IMR-90 (cell line): Measurements from ENCODE around the gene FOXL1. TPM values are rescaled to one million over a fixed set of nuclear protein-coding genes. Genes with fewer than 3 reads are reported as not detected.

Experiments
- ATAC-seq: fragments of 200-7000 bp; cut with Tn5 transposase; 2 replicates; pipeline ENCODE4 v1.9.1; 2020; ENCODE audit warnings: low read depth, mild to moderate bottlenecking, moderate library complexity
- BruUV-seq: library from RNA; stranded (reverse); fragments of 400-500 nt; replicated peaks from 2 replicates; lab custom pipeline; 2021; lab: Mats Ljungman, UMichigan
- CTCF ChIA-PET: fragments of 300-600 bp; formaldehyde crosslinking; extraction: SDS; loops from one replicate; lab custom pipeline; 2021; ENCODE audit warnings: antibody characterized with exemption; lab: Yijun Ruan, JAX
- POLR2A ChIA-PET: fragments of 300-600 bp; sonication (Branson Sonifier 250); formaldehyde crosslinking; loops from one replicate; lab custom pipeline; 2022; ENCODE audit warnings: antibody characterized with exemption; ENCODE audit not compliant: unreplicated experiment; lab: Charles Lee
- DNase-seq: peaks from one replicate; pipeline ENCODE4 v3.0.0; 2013
- H2AFZ ChIP-seq: replicated peaks from 2 replicates; pipeline ENCODE3; 2013; ENCODE audit warnings: low read length, mild to moderate bottlenecking; ENCODE audit not compliant: poor library complexity
- H2AK5ac ChIP-seq: 2 replicates; pipeline ENCODE4 v1.6.1; 2013; ENCODE audit warnings: low read depth, low read length, inconsistent platforms
- H2AK9ac ChIP-seq: replicated peaks from 2 replicates; pipeline ENCODE3; 2013; ENCODE audit warnings: mild to moderate bottlenecking, low read depth, low read length, moderate library complexity; ENCODE audit not compliant: poor library complexity
- H2BK120ac ChIP-seq: 2 replicates; pipeline ENCODE4 v1.6.1; 2013; ENCODE audit warnings: low read depth, low read length, inconsistent platforms
- H2BK15ac ChIP-seq: 3 replicates; pipeline ENCODE4 v1.6.1; 2013; ENCODE audit warnings: low read depth, low read length, inconsistent platforms
- H2BK20ac ChIP-seq: 2 replicates; pipeline ENCODE4 v1.6.1; 2013; ENCODE audit warnings: low read depth, mild to moderate bottlenecking, inconsistent platforms, low read length, moderate library complexity
- H2BK5ac ChIP-seq: 2 replicates; pipeline ENCODE4 v1.6.1; 2013; ENCODE audit warnings: mild to moderate bottlenecking, low read depth, low read length, inconsistent platforms; ENCODE audit not compliant: poor library complexity, severe bottlenecking
- H3K14ac ChIP-seq: replicated peaks from 2 replicates; pipeline ENCODE4 v1.6.1; 2013; ENCODE audit warnings: low read depth, low read length, inconsistent platforms
- H3K18ac ChIP-seq: 2 replicates; pipeline ENCODE4 v1.6.1; 2013; ENCODE audit warnings: low read depth, low read length, control low read depth
- H3K23ac ChIP-seq: 2 replicates; pipeline ENCODE4 v1.6.1; 2013; ENCODE audit warnings: low read depth, low read length, inconsistent platforms
- H3K27ac ChIP-seq: 2 replicates; pipeline ENCODE4 v1.5.1; 2013; ENCODE audit warnings: mild to moderate bottlenecking, control low read depth, low read length; ENCODE audit not compliant: insufficient read depth
- H3K27me3 ChIP-seq: 2 replicates; pipeline ENCODE4 v1.6.1; 2013; ENCODE audit warnings: low read length; ENCODE audit not compliant: control insufficient read depth, insufficient read depth
- H3K36me3 ChIP-seq: 2 replicates; pipeline ENCODE4 v1.6.1; 2013; ENCODE audit warnings: low read length, mixed read lengths; ENCODE audit not compliant: control insufficient read depth, insufficient read depth
- H3K4ac ChIP-seq: 2 replicates; pipeline ENCODE4 v1.6.1; 2013; ENCODE audit warnings: low read depth, low read length, inconsistent platforms
- H3K4me1 ChIP-seq: 2 replicates; pipeline ENCODE4 v1.6.1; 2013; ENCODE audit warnings: low read length, mixed read lengths; ENCODE audit not compliant: control insufficient read depth, insufficient read depth
- H3K4me2 ChIP-seq: 2 replicates; pipeline ENCODE4 v1.6.1; 2013; ENCODE audit warnings: low read depth, mild to moderate bottlenecking, control low read depth, low read length, moderate library complexity
- H3K4me3 ChIP-seq: 2 replicates; pipeline ENCODE4 v1.5.1; 2013; ENCODE audit warnings: low read depth, mild to moderate bottlenecking, control low read depth, low read length, moderate library complexity; ENCODE audit not compliant: insufficient read depth
- H3K56ac ChIP-seq: 2 replicates; pipeline ENCODE4 v1.6.1; 2013; ENCODE audit warnings: low read length, inconsistent platforms; ENCODE audit not compliant: insufficient read depth; ENCODE audit errors: extremely low read depth
- H3K79me1 ChIP-seq, 2 experiments: 2 replicates each; pipeline ENCODE4 v1.6.1; 2013; ENCODE audit warnings: low read length in 2 of 2, inconsistent platforms in 1 of 2, low read depth in 1 of 2
- H3K9ac ChIP-seq: 2 replicates; pipeline ENCODE4 v1.6.1; 2013; ENCODE audit warnings: low read depth, low read length, control low read depth
- H3K9me1 ChIP-seq: 2 replicates; pipeline ENCODE4 v1.6.1; 2013; ENCODE audit warnings: low read length, inconsistent platforms; ENCODE audit not compliant: insufficient read depth
- H3K9me3 ChIP-seq: 2 replicates; pipeline ENCODE4 v1.6.1; 2013; ENCODE audit warnings: low read length; ENCODE audit not compliant: control insufficient read depth, insufficient read depth
- H4K20me1 ChIP-seq: 2 replicates; pipeline ENCODE4 v1.6.1; 2013; ENCODE audit warnings: low read length, inconsistent platforms; ENCODE audit not compliant: insufficient read depth
- H4K5ac ChIP-seq: 2 replicates; pipeline ENCODE4 v1.6.1; 2013; ENCODE audit warnings: mild to moderate bottlenecking, low read depth, low read length, control low read depth
- H4K8ac ChIP-seq, 2 experiments: 2 replicates each; pipeline ENCODE4 v1.6.1; 2013; ENCODE audit warnings: low read depth in 2 of 2, low read length in 2 of 2, control low read depth in 1 of 2, inconsistent platforms in 1 of 2
- H4K91ac ChIP-seq: 2 replicates; pipeline ENCODE4 v1.6.1; 2013; ENCODE audit warnings: low read depth, low read length, inconsistent platforms; ENCODE audit not compliant: insufficient read depth
- BHLHE40 ChIP-seq: fragments of 150-350 bp; IDR thresholded peaks from 2 replicates; pipeline ENCODE4 v1.6.1; 2016; ENCODE audit warnings: mild to moderate bottlenecking, low read depth, low read length
- CEBPB ChIP-seq: IDR thresholded peaks from 2 replicates; pipeline ENCODE4 v1.6.1; 2012; ENCODE audit warnings: low read depth, low read length, improper control_type of control experiment
- CHD1 ChIP-seq: IDR thresholded peaks from 2 replicates; pipeline ENCODE4 v1.6.1; 2012; ENCODE audit warnings: low read depth, low read length, improper control_type of control experiment
- FOS ChIP-seq: fragments of 150-350 bp; IDR thresholded peaks from 2 replicates; pipeline ENCODE4 v1.6.1; 2016; ENCODE audit warnings: low read depth, low read length
- MAFK ChIP-seq: IDR thresholded peaks from 2 replicates; pipeline ENCODE4 v1.6.1; 2012; ENCODE audit warnings: low read depth, low read length, improper control_type of control experiment
- MAZ ChIP-seq: IDR thresholded peaks from 2 replicates; pipeline ENCODE4 v1.6.1; 2012; ENCODE audit warnings: low read depth, mild to moderate bottlenecking, low read length, improper control_type of control experiment, moderate library complexity, borderline replicate concordance
- MXI1 ChIP-seq: IDR thresholded peaks from 2 replicates; pipeline ENCODE4 v1.6.1; 2012; ENCODE audit warnings: low read depth, mild to moderate bottlenecking, low read length, moderate library complexity, borderline replicate concordance
- NFE2L2 ChIP-seq: fragments of 150-350 bp; IDR thresholded peaks from 2 replicates; pipeline ENCODE4 v1.6.1; 2016; ENCODE audit warnings: low read depth, mild to moderate bottlenecking, low read length
- POLR2A ChIP-seq: IDR thresholded peaks from 2 replicates; pipeline ENCODE4 v1.6.1; 2012; ENCODE audit warnings: mild to moderate bottlenecking, low read depth, low read length
- RAD21 ChIP-seq: IDR thresholded peaks from 2 replicates; pipeline ENCODE4 v1.6.1; 2012; ENCODE audit warnings: low read length, improper control_type of control experiment
- RCOR1 ChIP-seq: IDR thresholded peaks from 2 replicates; pipeline ENCODE4 v1.6.1; 2012; ENCODE audit warnings: mild to moderate bottlenecking, low read length, improper control_type of control experiment; ENCODE audit not compliant: insufficient replicate concordance
- RFX5 ChIP-seq: IDR thresholded peaks from 2 replicates; pipeline ENCODE4 v1.8.0; 2012; ENCODE audit warnings: low read depth, mild to moderate bottlenecking, low read length, moderate library complexity
- SMC3 ChIP-seq: fragments of 150-350 bp; IDR thresholded peaks from 2 replicates; pipeline ENCODE4 v1.6.1; 2016; ENCODE audit warnings: low read depth, mild to moderate bottlenecking, antibody characterized with exemption, low read length, moderate library complexity
- WGBS, 2 experiments: methylation state at CpG; one replicate each; pipeline versions ENCODE4 v1.1.5 to v1.1.7; 2013; ENCODE audit warnings: missing lambda C conversion rate in 2 of 2; ENCODE audit not compliant: insufficient read length in 1 of 2; ENCODE audit errors: extremely low coverage in 2 of 2; 5-methylcytosine and 5-hydroxymethylcytosine counted together
- dilution Hi-C: fragments of 300-500 bp; cut with HindIII; formaldehyde crosslinking; loops from one replicate; pipeline ENCODE4 v1.14.3; 2018; ENCODE audit warnings: low sequenced_read_pairs; ENCODE audit not compliant: unreplicated experiment
- in situ Hi-C: fragments of 300-500 bp; cut with MboI; formaldehyde crosslinking; loops from 3 replicates; pipeline ENCODE4 v1.14.3; 2019; ENCODE audit warnings: low sequenced_read_pairs, inconsistent platforms, mixed read lengths
- intact Hi-C: fragments of 100-400 bp; cut with micrococcal nuclease; formaldehyde crosslinking; loops from 2 replicates; pipeline ENCODE4 v1.10.0; 2022
- polyA plus RNA-seq, 3 experiments: library from polyadenylated mRNA; depleted of rRNA; stranded (reverse); fragments of >200 nt; gene quantifications; 2 replicates each; pipeline ENCODE4 v1.2.3, GENCODE V29; 2012; ENCODE audit warnings: low replicate concordance in 1 of 3
- total RNA-seq: library from RNA; depleted of rRNA; stranded (reverse); fragments of >200 nt; gene quantifications from 2 replicates; pipeline ENCODE4 v1.2.3, GENCODE V29; 2012
- TF ChIP-seq, protein P1 (sequence below): conservative IDR thresholded peaks from 2 replicates; pipeline ENCODE4 v1.5.1; 2012; ENCODE audit warnings: mild to moderate bottlenecking, low read depth, low read length, improper control_type of control experiment
- TF ChIP-seq, protein P2 (sequence below): fragments of 150-350 bp; IDR thresholded peaks from 2 replicates; pipeline ENCODE4 v1.6.1; 2016; ENCODE audit warnings: low read depth, mild to moderate bottlenecking, low read length, moderate library complexity, borderline replicate concordance
- TF ChIP-seq, protein P3 (sequence below): fragments of 150-350 bp; IDR thresholded peaks from 2 replicates; pipeline ENCODE4 v1.6.1; 2017; ENCODE audit warnings: mild to moderate bottlenecking, antibody characterized with exemption, low read length, low read depth

Gene FOXL1
- total and polyA plus RNA-seq, 2 of the 4 experiments (the other 2 are of a cell fraction), result 15.2 to 25.8 TPM

DNA sequence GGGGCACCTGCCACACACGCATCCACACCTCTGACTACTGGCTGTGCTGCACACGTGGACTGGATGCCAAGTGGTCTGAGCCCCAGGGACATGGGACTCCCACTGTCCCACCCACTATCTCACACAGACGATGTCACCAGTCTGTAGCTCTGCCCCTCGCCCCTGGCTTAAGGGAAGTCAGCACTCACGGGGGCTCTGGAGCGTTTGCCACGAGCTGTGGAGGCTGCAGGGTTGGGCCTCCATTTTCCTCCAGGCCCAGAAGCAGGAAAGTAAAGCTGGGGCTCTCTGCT lies 45.9 kb upstream of the FOXL1 start:
- Histone ChIP-seq H2BK5ac (no peak overlapping the region), H3K4me2 (no peak overlapping the region), H2BK120ac (no peak overlapping the region), H3K9me3 (no peaks in the 10 kb centered on the region), H2BK15ac (no peak overlapping the region), H3K9ac (no peak overlapping the region), H4K20me1 (no peaks in the 10 kb centered on the region), H3K9me1 (no peaks in the 10 kb centered on the region), H2AK9ac (no peak overlapping the region), H3K27me3 (no peaks in the 10 kb centered on the region), H3K23ac (no peak overlapping the region), H3K4ac (no peak overlapping the region), H3K4me3 (no peak overlapping the region), H4K8ac (no peak overlapping the region), H3K27ac (no peak overlapping the region), H3K14ac (no peak overlapping the region), H2AK5ac (no peak overlapping the region), H3K79me1 (no peaks in the 10 kb centered on the region), H2BK20ac (no peak overlapping the region), H3K56ac (no peak overlapping the region), H4K91ac (no peak overlapping the region), H4K5ac (no peak overlapping the region), H2AFZ (no peak overlapping the region), H3K36me3 (peaks cover 6% of the 10 kb centered on the region), H3K4me1 (no peaks in the 10 kb centered on the region), H3K18ac (no peak overlapping the region)
- dilution Hi-C loops, result no loop called here
- TF ChIP-seq CEBPB (no peak), SMC3 (no peak), MXI1 (no peak), FOS (no peak), MAZ (no peak), RAD21 (no peak), BHLHE40 (no peak), MAFK (no peak), RFX5 (no peak), CHD1 (no peak), RCOR1 (no peak), POLR2A (no peak), NFE2L2 (no peak)
- TF ChIP-seq, protein P1, sequence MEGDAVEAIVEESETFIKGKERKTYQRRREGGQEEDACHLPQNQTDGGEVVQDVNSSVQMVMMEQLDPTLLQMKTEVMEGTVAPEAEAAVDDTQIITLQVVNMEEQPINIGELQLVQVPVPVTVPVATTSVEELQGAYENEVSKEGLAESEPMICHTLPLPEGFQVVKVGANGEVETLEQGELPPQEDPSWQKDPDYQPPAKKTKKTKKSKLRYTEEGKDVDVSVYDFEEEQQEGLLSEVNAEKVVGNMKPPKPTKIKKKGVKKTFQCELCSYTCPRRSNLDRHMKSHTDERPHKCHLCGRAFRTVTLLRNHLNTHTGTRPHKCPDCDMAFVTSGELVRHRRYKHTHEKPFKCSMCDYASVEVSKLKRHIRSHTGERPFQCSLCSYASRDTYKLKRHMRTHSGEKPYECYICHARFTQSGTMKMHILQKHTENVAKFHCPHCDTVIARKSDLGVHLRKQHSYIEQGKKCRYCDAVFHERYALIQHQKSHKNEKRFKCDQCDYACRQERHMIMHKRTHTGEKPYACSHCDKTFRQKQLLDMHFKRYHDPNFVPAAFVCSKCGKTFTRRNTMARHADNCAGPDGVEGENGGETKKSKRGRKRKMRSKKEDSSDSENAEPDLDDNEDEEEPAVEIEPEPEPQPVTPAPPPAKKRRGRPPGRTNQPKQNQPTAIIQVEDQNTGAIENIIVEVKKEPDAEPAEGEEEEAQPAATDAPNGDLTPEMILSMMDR, result no peak
- TF ChIP-seq, protein P2, sequence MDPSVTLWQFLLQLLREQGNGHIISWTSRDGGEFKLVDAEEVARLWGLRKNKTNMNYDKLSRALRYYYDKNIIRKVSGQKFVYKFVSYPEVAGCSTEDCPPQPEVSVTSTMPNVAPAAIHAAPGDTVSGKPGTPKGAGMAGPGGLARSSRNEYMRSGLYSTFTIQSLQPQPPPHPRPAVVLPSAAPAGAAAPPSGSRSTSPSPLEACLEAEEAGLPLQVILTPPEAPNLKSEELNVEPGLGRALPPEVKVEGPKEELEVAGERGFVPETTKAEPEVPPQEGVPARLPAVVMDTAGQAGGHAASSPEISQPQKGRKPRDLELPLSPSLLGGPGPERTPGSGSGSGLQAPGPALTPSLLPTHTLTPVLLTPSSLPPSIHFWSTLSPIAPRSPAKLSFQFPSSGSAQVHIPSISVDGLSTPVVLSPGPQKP, result no peak
- TF ChIP-seq, protein P3, sequence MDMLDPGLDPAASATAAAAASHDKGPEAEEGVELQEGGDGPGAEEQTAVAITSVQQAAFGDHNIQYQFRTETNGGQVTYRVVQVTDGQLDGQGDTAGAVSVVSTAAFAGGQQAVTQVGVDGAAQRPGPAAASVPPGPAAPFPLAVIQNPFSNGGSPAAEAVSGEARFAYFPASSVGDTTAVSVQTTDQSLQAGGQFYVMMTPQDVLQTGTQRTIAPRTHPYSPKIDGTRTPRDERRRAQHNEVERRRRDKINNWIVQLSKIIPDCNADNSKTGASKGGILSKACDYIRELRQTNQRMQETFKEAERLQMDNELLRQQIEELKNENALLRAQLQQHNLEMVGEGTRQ, result no peak
- intact Hi-C loops, result no loop called here
- ATAC-seq (no peak), DNase-seq (no peak)
- POLR2A ChIA-PET, result no interaction called here
- no TSS peak for BruUV-seq
- CTCF ChIA-PET, result no interaction called here
- in situ Hi-C loops, result no loop called here
- 100% methylated on average over 2 of the region's 7 CpGs; no CpG with 5 or more reads in 1 of the 2 experiments for WGBS, 2 experiments
